Endothelial cell of umbilical vein (primary cell): ENCODE results near the gene GAPDH.

Source experiments
- CTCF ChIP-seq, 2 donors: IDR thresholded peaks; 1 replicate in 1 of 2; 2 replicates in 1 of 2; pipeline ENCODE4 v1.5.1; 2011; ENCODE audit warnings: low read length in 2 of 2, mild to moderate bottlenecking in 2 of 2, moderate library complexity in 2 of 2, control low read depth in 1 of 2, inconsistent platforms in 1 of 2, low read depth in 1 of 2; ENCODE audit not compliant: insufficient read depth in 1 of 2; ENCODE audit errors: extremely low read depth in 1 of 2
- EZH2 ChIP-seq: IDR thresholded peaks from 2 replicates; pipeline ENCODE4 v1.6.1; 2012; ENCODE audit warnings: borderline replicate concordance, low read depth, mild to moderate bottlenecking, moderate library complexity, low read length, inconsistent platforms; ENCODE audit not compliant: severe bottlenecking
- GATA2 ChIP-seq: IDR thresholded peaks from 2 replicates; pipeline ENCODE4 v1.7.0; 2011; ENCODE audit warnings: low read depth, mild to moderate bottlenecking, moderate library complexity, mixed read lengths, low read length; ENCODE audit not compliant: insufficient read length, insufficient read depth
- MYC ChIP-seq: IDR thresholded peaks from one replicate; pipeline ENCODE4 v1.6.1; 2011; ENCODE audit warnings: mild to moderate bottlenecking, low read depth, low read length
- POLR2A ChIP-seq: IDR thresholded peaks from 2 replicates; pipeline ENCODE4 v1.6.1; 2012; ENCODE audit warnings: low read depth, mild to moderate bottlenecking, control low read depth, low read length

- TF ChIP-seq CTCF (IDR thresholded peaks at IDR 0.05; ENCODE audit: extremely low read depth in 1 of 2, insufficient read depth in 1 of 2, low read depth in 1 of 2, low read length in 2 of 2) = no peak
- TF ChIP-seq POLR2A = no peak
- TF ChIP-seq MYC = no peak
- TF ChIP-seq GATA2 = no peak
- no peak for TF ChIP-seq EZH2
These were observed 50.0 kb downstream of the GAPDH start for GRCh38 chr12:6584293-6584692.
